Measurements from ENCODE around the gene SLC7A11. TPM values are rescaled to one million over a fixed set of nuclear protein-coding genes. Genes with fewer than 3 reads are reported as not detected.

SLC7A11 gene
- 19.2 TPM for total RNA-seq

DNA sequence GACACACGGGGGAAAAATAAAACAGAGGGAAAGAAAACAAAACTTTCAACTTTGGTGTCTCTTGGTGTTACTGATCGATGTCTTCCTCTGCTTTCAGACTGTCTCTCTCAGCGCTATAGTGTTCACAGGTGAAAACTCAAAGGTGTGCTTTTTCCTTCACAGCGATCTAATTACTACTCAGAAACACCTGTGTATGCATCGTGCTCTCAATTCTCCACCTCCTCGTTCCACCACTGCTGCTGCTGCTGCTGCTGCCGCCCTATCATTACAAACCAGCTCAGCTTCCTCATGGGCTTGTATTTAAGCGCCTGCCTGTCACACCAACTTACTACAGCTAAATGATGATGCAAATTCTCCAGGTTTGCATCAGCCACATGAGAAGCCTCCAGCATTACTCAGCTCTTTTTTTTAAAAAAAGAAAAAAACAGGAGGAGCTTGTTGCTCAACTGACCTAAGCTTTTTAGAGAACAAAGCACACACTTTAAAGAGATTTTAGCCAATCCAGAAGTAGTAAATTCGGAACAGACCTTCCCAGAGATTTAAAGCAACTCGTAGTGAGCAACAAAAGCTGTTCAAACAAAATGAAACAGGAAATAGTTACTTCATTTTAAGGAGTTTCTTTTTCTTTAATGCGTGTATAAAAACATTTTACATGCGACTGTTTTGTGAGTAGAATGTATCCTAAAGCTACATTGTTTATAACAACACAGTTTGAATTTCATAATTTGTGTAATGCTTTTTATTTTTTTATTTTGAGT lies at the start of gene SLC7A11:
SLC7A11 (minus strand) TSS at position 274 of the 758 bp plus-strand sequence. CDS start 280 bp downstream, outside the sequence.
- DNase-seq (ENCODE audit: low spot score) = peak; percentile 72

DNA sequence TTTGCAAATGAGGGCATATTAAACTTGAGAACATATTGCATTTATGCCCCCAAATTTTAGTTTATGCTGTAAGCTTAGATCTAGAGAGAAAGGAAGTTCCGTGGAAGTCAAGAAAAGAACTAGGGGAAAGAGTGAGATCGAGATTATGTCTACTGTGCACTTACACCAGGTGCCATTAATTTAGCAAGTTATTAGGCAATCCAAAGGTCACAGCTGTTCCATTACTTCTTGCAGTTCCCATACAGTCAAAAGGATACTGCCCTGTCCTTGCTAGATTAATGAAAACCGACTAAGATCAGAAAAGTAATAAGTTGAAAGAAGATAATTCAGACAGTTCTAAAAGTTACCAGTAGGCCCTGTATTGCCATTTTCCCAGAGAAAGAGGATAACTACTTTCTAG lies 49.3 kb upstream of the SLC7A11 start:
- DNase-seq (ENCODE audit: low spot score) = no peak

DNA sequence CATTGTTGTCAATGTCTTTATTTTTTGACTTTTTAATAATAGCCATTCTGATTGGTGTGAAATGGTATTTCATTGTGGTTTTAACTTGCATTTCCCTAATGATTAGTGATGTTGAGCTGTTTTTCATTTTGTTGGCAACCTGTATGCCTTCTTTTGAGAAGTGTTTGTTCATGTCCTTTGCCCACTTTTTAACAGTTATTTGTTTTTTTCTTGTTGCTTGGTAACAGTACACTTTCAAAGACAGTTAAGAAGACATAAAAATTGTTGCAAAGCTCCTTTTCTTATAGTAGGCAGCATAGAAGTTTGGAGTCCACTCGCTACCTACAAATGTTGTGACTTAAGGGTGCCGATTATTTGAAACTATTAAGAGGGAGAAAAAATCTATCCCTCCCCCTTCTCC lies 48.7 kb upstream of the SLC7A11 start:
- DNase-seq (ENCODE audit: low spot score) = no peak

DNA sequence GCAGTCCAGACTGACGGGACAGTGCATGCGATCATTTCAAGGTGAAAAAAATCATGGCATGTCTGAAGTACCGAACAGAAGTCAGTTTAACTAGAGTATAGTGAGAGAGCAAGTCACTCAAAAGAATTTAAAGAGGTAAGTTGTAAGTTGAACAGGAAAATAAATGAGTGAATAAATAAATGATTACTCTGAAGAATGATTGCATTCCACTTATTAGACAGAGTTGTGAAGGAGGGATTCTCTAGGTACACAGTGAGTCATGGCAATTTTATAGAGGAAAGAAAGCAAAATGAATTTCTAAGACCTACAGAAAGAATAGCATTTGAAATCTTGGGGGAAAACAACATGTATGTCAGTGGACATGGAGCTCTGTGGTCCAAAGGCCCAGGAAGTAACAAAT lies 37.1 kb upstream of the SLC7A11 start:
- DNase-seq (ENCODE audit: low spot score) = no peak

DNA sequence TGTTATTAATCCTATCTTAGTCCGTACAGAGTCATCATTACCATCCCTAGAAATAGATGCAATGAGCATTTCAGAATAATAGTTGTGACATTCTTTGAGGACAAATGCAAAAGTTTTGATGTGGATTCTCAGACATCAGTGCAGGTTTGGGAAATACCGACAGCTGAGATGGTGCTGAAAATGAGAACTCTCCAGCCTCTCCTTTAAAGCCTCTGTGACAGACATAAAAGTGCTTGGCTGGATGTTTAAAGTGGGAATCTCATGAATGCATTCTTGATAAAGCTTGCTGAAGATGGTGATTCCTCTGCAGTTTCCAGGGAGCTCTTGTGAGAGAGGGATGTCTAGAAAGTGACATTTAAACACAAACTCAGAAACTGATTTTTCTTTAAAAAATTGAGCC lies 35.0 kb upstream of the SLC7A11 start:
- no peak for DNase-seq (ENCODE audit: low spot score)

DNA sequence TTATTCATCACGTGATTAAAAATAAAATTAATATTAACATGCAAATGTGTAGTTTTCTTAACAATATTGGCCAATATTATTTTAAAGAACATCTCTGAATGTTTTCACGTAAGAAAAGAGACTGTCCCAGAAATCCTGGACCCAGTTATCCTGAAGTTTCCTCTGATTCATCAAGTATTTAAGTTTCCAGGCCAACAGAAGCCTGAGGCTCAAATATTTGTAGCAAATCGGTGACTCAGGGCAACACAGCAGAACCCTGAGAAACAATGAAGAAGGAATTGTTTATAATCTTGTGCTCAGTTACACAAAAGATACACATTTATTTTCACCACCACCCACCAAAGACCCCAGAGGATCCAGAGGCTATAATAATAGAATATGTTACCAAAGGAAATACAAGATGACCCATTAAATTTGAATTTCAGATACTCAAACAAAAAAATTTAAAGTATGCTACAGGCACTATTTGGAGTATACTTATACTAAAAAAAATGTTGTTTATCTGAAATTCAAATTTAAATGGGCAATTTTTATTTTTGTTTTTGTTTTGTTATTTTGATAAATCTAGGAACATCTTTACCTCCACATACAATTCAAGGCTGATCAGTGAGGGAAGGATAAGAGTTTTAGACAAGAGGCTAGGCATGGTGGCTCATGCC lies 33.9 kb upstream of the SLC7A11 start:
- no peak for DNase-seq (ENCODE audit: low spot score)

DNA sequence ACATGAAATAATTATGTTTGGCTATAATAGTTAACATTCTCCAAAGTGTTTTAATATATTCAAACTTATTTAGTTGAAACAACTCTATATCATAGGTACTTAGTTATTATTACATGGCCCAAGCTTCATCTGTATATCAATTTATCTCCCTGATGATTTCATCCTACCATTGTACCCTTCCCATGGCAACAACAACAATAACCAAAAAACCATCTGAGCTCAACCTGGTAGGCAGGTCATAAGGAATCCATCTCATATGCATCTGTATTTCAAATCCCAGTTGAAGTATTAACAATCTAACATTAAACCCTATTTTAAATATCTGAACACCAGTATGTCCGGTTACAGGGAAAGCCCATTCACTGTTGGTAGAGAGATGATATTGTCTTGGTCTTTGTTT lies 33.1 kb upstream of the SLC7A11 start:
- DNase-seq (ENCODE audit: low spot score) = no peak

DNA sequence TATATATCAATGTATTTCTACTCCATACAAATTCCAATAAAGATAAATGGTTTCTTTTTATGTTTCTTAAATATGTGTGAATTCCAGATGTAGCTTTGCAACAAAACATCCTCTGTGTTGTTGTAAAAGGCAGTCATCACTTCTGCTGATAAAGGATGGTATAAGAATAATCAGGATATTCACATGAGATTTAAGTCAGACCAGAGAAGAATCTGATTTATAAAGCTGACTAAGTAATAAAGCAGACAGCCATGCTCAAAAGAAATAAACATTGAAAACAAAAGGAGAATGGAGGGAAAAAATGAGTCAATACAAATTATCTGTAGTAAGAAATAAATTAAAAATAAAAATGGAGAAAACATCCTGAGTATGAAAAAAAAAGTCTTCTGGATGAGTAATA lies 27.0 kb upstream of the SLC7A11 start:
- no peak for DNase-seq (ENCODE audit: low spot score)

DNA sequence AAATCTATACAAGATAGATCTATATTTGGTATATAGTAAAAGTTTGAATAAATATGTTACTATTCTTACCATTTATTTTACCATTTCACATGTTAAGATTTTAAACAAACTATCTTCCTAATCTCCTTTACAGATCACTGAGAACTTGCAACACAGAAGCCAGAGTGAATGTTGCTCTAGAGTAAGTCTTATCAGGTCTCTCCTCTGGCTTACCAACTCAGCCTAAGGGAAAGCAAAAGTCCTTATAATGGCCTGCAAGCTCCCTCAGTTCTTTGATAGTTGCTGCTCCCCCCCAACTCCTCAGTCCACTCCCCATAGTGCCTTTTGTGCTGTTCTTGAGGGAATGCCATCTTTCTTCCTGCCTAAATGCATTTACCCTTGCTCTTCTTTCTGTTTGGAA lies 25.7 kb upstream of the SLC7A11 start:
- no peak for DNase-seq (ENCODE audit: low spot score)

DNA sequence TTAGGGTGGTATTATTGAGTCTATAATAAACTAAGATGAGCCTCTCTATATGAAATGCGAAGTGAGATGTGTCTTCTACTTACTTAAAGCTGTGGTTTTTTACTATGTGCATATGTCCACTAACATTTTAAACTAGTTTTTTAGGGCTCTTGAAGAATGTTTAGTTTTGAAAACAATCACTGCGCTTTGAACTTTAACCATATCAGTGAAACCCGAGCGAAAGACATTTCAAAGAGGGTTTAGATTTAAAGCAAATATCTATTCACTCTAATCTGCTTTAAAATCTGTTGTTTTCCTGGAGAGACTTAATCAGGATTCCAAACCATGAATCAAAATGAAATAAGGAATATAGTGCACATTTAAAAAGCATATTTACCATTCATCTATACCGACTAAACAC lies 24.8 kb upstream of the SLC7A11 start:
- no peak for DNase-seq (ENCODE audit: low spot score)

DNA sequence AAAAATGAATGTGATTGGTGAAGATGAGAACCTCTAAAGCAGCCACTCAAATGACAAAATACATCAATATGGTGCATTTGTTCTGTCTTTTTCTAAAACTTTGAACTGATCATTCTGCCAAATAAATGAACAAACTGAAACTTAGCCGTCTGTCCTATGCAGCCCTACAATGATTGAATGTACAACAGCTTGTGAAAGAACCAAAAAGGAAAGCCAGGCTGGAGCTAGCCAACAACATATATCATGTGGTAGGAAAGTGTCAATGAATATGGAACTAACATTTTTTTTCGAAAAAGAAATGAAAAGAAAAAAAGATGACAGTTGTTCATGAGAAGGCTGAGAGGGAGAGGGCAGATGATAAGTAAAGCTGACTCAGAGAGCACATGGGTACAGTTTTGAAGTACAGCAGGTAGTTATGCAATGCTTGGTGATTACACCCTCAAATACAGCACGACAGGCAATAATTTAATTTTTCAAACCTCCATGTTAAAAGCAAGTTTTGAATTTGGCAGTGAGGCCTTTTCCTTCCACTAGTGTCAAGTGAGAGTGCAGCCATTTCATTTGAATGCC lies 21.2 kb upstream of the SLC7A11 start:
- DNase-seq (ENCODE audit: low spot score) = no peak

DNA sequence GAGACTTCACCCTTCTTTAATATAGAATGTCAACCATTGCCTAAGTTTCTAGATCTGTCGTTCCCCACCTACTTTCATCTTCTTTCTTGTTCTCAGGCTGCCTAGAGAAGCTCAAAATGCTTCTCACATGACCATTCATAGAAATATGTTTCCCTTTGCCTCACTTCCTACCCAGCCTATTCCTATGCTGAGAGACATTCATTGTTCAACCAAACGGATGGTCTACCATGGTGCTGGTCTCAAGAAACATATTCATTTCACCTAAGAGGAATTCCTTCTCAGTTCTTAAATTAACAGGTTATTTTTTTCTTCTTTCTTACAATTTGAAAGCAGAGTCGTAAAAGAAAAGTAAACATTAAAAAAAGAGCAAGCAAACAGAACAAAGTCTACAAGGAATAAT lies 20.3 kb upstream of the SLC7A11 start:
- DNase-seq (ENCODE audit: low spot score) = no peak

DNA sequence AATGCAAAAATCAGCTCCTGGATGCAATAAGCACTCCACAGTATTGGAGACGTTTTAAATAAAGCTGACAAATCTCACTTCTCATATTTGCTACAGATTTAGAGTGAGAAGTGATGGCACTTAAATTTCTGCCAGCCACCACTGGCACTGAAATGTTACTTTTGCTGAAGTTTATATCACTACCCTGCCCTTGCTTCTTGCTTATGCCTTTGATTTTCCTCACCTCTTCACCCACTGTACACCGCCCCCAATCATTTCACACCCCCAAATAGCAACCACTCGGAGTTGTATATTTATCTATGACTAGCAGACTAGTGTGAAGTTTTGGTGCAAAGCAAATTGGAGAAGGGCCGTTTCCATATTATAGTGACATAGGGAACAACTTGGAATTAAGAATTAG lies 19.9 kb upstream of the SLC7A11 start:
- no peak for DNase-seq (ENCODE audit: low spot score)

DNA sequence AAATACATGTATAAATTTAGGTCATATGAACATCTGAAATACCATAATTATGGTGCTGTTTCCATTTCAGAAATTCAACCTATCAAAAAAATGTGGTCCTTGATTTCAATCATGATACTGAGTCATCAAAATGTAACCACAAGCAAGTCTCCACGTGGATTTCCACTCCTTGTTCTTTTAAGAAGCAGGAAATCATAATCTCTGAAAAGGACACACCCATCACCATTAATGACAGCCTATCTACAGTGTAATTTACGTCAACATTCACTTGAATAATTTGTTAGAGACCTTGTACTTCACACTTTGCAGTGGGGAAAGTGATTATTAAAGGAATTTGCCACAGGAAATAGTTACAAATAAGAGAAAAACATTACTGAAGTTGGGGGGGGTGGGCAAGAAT lies 17.7 kb upstream of the SLC7A11 start:
- DNase-seq (ENCODE audit: low spot score) = no peak

DNA sequence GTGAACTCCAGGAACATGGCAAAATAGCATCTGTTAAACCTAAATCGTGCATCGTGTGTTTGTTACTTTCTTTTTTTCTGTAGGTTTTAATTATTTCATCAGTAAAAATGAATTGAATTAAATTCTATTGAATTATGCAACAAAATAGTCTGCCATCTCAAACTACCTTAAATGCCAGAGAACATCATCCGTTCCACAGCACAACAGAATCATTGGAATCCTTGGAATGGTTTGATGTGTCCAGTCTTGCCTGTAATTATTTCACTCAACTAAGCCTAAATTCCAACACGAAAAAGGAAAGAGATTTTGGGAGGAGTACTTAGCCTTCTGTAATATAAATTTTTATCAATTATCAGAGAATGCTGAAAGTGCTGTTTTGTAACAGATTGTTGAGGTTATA lies 17.1 kb upstream of the SLC7A11 start:
- DNase-seq (ENCODE audit: low spot score) = no peak

DNA sequence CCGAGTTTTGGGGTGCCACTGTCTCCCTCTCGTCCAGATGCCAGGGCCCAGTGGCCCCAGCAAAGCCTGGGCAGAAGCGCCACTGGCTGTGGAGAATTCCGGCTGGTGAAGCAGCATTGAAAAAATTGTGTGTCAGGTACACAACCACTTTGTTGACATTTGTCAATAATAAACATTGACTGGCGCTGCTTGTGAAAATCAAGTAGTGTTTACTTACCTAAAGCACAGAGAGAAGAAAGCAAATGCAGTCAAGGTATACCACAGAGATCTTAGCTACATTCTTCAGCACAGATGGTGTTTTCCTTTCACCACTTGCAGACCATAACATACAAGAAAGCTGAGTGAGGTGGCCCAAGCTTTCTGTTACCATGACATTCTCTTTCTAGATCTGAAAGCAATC lies 14.5 kb upstream of the SLC7A11 start:
- no peak for DNase-seq (ENCODE audit: low spot score)

DNA sequence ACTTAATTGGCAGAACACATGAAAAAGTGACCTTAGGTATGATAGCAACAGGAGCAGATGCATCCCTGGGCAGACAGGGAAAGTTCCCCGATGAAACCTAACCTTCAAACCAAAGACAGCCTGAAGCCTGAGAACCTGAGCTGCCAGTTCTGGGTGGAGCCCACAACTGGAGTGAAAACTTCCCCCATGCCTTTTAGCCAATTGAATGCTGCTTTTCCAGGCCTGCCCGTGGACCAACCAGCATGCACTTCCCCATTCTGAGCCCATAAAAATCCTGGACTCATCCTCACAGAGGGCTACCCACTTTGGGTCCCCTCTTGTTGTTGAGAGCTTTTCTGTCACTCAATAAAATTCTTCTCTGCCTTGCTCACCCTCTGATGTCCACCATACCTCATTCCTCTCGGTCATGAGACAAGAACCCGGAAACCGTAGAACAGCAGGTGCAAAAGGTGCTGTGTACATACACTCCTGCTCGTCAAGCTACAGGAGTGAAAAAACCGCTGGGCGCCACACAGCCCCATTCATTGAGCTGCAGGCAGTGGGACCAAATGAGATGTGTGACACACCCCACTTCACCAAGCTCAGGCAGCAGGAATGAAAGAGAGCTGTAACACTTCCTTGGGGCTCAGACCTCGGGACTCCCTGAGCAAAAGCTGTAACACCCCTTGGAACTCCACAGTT lies 13.9 kb upstream of the SLC7A11 start:
- DNase-seq (ENCODE audit: low spot score) = no peak

DNA sequence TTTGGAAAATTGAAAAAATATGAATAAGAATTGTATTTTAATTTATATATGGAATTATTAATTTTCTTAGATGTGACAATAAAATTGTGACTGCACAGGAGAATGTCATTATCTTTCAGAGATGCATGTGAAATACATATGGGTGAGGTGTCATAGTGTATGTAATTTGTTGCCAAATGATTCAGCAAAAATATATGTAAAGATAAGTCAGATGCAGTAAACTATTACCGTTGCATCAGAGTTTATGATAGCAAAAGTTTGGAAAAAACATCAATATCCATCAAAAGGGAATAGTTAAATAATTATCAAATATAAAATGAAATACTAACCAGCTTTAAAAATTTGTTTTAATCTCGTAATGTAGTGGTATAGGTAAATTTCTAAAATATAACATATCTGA lies 10.4 kb upstream of the SLC7A11 start:
- no peak for DNase-seq (ENCODE audit: low spot score)

DNA sequence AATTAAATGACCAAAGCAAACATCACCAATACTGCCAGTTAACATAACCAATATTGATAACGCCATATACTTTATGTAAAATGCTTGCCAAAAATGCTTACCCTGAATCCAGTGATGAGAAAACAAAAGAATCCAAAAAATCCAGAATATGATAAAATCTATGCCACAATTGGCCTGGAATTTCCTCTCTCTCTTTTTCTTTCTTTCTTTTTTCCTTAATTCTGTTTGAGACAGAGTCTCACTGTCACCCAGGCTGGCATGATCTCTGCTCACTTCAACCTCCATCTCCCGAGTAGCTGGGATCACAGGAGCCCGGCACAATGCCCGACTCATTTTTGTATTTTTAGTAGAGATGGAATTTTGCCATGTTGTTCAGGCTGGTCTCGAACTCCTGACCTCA lies 9.8 kb upstream of the SLC7A11 start:
- no peak for DNase-seq (ENCODE audit: low spot score)

DNA sequence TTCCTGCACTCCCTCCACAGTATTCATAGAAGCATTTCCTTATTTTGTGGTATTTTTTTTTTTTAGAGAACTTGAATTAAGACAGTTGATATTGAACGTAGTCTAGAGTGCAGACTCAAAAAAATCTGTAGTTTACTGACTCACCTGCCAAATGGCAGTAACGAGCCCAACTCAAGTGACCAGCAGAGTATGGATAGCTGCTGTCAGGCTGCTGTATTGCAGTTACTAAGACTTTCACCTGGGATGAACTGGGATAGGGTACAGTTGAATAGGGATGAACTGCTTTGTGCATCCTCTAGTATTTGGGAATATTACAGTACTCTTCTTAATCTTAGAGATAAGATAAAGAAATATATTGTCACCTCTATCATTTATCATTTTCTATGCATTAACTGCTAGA lies 7.0 kb upstream of the SLC7A11 start:
- DNase-seq (ENCODE audit: low spot score) = no peak

DNA sequence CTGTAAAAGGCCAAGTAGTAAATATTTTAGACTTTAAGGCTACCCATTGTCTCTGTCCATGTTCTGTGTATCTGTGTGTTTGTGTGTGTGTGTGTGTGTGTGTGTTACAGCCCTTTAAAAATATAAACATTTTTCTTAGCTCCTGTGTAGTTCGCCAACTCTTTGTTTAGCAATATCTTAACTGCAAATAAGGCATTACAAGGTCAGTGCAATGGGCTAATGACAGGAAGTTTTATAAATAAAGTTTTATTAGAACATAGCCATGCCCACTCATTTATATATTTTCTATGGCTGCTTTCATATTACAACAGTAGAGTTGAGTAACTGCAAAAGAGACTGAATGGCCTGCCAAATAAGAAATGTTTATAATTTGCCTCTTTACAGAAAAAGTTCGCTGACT lies 5.9 kb upstream of the SLC7A11 start:
- no peak for DNase-seq (ENCODE audit: low spot score)

DNA sequence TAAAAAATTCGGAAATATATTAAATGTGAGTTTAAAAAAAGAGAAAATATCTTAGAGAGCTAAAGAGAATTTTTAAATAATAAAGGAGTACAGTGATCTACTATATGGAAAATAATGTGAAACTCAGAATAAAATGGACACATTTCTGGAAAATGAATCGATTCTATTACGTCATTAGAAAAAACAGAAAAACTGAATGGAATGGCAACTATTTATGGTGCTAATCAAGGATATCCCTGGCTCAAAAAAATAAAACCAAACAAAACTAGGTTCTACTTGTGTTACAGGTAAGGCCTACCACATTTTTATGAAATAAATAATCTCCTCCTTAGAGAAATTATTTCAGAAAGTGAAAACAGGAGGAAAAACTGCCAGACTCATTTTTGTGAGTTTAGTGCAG lies 5.5 kb upstream of the SLC7A11 start:
- DNase-seq (ENCODE audit: low spot score) = no peak

DNA sequence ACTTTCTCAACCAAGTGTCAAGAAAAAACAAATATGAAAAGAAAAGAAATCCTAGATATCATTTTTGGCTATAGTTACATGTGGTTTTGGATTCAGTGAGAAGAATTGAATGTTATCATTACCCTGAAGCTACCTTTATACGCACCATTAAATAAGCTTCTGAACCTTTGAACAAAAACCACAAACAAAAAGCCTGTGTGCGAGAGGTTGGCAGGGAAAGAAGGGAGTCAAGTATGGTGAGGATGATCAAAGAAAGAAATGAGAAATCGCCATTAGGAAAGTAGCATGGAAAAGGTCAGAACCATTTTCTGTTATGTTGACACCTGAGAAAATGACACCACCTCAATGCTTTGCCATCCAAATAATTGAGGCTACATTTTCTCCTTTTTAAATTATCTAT lies 1.2 kb upstream of the SLC7A11 start:
- DNase-seq (ENCODE audit: low spot score) = no peak
